Activated T-helper 1 cell treated with anti-CD3 and anti-CD28 coated beads, Interleukin-2, amount 50 U/mL, for 16 hours (primary cell): ENCODE results near the gene TYW1B.
"Not testable (repeated sequence)": the region's sequence is repeated elsewhere in the genome, so short reads cannot be mapped to it uniquely, and the experiment has no call there.

Source experiments
- DNase-seq, 2 donors: peaks; one replicate each; pipeline ENCODE4 v3.0.0-alpha.2; 2020; ENCODE audit warnings: low read depth in 1 of 2, low spot score in 1 of 2

TYW1B gene

DNA sequence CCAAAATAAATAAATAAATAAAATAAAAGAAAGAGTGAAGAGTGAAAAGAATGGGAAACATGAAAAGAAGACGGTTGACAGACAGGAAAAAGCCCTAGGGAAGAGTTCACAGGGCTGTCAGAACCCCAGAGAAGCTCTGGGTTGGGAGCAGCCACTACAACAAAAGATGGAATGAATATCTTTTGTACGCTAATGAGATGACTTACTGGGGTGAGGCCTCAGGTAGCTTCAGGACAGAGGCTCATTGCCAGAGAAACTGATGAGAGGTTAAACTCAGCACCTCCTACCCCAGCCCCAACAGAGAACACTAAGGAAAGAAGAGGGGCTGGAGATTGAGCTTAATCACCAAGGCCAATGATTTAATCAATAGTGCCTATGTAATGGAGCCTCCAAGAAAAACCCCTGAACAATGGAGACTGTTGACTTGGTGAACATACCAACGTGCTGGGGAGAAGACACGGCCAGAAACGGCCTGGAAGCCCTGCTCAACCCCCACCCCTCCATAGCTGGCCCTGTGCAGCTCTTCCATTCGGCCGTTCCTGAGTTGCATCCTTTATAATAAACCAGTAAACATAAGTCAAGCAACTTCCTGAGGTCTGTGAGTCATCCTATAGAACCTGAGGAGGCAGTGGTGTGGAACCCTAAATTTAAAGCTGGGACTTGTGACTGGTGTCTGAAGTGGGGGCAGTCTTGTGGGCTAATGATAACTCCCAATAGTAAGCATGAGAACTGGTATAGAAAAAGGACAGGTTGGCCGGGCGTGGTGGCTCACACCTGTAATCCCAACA is 11.4 kb downstream of the TYW1B start:
- not testable (repeated sequence) for DNase-seq

DNA sequence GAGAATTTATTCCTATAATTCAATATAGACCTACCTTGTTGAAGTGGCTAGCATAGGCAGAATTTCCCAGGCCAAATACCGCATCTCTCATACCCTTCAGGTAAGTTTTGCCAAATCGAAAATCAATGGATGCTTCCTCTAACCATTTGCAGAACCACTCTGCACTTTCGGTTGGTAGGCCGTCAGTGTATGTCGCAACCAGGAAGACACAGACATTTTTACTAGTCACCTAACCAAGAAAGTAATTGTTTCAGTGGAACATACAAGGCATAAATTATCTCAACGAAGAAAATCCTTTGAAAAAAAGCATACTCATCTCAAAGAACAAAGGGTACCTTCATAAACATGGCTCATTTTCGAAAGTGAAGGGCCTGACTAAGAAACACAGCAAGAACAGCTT is 17.6 kb downstream of the TYW1B start:
- not testable (repeated sequence) for DNase-seq

DNA sequence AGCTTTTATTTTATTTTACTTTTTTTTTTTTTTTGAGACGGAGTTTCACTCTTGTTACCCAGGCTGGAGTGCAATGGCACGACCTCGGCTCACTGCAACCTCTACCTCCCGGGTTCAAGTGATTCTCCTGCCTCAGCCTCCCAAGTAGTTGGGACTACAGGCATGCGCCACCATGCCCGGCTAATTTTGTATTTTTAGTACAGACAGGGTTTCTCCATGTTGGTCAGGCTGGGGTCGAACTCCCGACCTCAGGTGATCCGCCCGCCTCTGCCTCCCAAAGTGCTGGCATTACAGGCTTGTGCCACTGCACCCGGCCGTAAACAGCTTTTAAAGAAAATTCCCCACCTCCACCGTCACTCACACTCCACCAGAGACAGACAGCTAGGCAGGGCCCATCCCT is 19.5 kb downstream of the TYW1B start:
- not testable (repeated sequence) for DNase-seq

DNA sequence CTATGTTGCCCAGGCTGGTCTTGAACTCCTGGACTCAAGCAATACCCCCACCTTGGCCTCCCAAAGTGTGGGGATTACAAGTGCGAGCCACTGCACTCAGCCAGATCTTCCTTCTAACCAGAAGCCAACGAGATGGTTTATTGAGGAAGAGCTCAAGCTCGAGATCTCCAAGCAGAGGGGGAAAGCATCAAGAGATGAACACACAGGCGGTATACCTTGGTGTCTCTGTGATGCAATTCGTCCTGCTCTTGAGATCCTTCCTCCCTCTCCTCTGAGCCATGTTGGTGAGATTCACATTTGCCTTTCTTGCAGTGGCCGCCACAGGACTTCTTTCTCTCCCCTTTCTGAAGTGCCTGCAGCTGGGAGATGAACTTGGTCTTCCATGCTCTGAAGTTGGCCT is 21.1 kb downstream of the TYW1B start:
- not testable (repeated sequence) for DNase-seq

DNA sequence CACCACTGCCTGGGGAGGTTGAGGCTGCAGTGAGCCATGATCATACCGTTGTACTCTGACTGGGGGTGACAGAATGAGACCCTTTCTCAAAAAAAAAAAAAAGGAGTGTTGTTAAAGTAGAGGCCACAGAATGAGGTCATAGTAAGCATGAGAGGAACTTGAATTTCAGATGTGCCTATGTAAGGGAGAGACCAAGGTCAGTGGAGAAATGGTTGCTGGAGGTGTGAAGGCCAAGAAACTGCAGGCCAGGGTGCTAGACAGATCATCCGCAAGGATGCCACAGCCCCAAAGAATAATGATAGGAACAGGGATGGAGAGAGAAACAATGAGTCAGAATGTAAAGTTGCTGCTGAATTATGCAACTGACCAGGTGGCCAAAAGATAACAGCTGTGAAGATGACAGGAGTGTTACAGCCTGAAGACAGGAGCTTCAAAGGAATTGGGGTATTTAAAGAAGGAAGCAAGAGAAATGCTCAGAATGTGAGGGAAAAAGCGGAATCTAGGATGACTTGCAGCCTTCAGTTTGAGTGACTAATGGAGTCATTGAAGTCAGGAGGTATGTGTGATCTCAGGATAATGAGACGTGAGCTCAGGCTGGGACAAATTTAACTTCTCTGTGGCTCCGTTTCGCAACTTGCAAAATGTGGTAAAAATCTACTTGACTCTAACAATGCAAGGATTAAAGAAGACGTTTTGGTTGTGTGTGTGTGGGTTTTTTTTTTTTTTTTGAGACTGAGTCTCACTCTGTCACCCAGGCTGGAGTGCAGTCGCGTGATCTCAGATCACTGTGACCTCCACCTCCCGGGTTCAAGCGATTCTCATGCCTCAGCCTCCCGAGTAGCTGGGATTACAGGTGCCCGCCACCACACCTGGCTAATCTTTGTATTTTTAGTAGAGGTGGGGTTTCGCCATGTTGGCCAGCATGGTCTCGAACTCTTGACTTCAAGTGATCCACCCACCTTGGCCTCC is 22.2 kb downstream of the TYW1B start:
- no peak for DNase-seq

DNA sequence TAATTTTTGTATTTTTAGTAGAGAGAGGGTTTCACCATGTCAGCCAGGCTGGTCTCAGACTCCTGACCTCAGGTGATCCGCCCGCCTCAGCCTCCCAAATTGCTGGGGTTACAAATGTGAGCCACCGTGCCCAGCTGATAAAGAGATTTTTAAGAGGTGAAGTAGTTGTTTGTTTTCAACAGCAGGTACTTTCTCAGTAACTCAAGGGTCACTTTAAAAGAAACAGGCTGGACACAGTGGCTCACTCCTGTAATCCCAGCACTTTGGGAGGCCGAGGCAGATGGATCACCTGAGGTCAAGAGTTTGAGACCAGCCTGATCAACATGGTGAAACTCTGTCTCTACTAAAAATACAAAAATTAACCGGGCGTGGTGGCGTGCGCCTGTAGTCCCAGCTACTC is 24.2 kb downstream of the TYW1B start:
- not testable (repeated sequence) for DNase-seq

DNA sequence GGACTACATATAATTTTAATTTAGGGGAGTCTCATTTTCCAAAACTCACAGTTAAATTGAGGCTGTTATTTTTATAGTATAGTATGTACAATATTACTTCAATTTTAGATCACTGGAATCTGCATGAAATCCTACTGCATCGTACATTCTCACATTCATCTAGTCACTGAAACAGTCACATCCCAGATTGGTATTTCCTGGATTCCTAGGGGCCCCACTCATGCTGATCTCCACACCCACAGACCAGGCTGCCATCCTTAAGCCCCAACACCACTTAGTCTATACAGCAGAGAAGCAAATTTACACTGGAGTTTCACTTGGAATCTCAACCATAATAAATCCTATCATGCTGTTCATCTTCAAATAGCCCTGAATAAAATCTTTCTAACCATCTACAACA is 26.4 kb downstream of the TYW1B start:
- not testable (repeated sequence) for DNase-seq

DNA sequence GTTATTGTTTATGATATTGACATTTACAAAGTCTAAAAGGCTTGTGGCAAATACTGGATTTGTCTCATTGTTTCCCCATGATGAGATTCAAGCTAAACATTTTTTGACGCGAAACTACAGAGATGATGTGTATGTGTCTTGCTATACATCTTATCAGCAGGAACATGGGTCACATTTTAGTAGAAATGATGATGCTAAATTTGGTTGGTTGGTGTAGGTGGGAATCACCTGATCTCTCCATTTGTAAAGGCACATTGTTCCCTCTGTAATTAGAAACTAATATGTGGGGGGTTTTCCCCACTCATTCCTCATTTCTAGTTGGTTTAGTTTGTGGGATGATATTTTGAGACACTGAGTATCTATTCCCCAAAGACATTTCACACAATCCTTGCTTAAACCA is 32.6 kb downstream of the TYW1B start:
- not testable (repeated sequence) for DNase-seq

DNA sequence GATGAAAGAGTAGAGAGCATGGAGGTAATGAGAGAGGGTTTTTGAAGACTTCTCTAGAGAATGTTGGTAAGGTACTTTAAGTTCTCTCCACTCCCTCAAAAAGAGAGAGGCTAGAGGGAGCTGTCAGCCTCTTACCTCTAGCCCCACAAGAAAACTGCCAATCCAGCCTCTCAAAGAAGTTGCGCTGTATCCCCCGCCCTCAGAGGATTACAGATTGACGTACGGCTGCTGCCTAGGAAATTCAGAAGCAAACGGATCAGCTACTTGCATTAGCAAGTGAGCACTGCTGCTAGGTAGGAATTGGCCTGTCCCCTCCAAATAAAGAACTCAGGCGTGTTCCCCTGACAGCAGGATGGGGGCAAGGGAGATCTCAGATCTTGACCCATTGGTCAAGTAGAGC is 34.2 kb downstream of the TYW1B start:
- no peak for DNase-seq

DNA sequence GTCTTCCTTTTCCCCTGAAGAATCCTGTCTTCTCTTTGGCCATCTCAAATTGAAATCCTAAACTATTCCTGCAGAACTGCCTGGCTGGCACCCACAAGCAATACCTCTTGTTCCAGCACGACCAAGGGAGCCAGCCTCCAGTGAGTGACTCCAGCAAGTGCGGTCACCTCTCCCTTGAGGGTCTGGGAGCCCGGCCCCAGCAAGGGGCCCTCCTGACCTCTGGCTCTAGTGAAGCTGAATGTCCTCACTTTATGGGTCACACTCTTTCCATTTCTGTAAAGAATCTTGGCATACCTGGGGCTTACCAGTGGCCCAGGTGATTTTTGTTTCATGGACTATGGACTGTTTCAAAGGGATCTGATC is 37.3 kb downstream of the TYW1B start:
- not testable (repeated sequence) for DNase-seq

DNA sequence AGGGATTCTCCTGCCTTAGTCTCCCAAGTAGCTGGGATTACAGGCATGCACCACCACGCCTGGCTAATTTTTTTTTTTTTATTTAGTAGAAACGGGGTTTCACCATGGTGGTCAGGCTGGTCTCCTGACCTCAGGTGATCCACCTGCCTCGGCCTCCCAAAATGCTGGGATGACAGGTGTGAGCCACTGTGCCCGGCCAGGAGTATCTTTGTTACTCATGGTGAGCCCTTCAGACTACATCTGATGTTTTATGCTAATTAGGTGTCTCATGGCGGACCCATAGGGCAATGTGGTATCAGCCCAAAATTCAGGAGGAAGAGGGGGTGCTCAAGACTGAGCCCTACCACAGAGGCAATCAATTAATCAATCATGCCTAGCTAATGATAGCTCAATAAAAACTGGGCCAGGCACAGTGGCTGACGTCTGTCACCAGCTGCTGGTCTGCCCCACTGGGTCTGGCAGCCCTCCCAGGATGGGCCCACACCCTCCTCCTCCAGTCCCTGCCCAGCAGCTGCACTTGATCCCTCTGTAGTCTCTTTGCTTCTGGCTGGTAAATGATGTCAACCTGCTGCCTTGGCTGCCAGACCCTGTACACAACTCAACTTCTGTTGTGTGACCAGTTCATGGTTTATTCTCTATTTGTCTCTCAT is 37.8 kb downstream of the TYW1B start:
- not testable (repeated sequence) for DNase-seq

DNA sequence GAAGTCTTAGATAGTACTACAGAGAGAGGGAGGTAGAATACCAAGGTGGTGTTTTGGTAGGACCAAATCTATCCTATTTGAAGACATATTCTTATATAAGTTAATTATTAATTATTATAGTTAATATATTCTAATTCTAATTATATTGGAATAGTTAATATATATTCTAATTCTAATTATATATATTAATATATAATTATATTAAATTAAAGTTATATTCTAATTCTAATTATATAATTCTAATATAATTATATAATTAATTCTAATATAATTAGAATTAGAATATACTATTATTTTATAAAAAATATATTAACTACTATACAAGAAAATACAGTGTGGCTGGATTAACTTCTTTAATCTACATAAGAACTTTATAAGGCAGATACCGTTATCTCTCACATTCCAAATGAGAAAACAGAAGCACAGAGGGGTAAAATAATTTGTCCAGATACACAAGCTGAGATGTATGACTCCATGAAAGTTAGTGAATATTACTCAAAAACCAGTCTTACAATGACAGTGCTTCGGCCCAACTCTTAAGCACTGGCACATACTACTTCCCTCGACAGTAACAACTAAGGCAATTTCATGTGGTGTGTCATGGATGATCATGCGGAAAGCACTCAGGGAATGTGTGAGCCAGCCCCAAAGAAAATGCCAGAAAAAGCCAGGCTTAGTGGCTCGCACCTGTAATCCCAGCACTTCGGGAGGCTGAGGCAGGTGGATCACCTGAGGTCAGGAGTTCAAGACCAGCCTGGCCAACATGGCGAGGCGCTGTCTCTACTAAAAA is 42.6 kb downstream of the TYW1B start:
- DNase-seq = no peak

DNA sequence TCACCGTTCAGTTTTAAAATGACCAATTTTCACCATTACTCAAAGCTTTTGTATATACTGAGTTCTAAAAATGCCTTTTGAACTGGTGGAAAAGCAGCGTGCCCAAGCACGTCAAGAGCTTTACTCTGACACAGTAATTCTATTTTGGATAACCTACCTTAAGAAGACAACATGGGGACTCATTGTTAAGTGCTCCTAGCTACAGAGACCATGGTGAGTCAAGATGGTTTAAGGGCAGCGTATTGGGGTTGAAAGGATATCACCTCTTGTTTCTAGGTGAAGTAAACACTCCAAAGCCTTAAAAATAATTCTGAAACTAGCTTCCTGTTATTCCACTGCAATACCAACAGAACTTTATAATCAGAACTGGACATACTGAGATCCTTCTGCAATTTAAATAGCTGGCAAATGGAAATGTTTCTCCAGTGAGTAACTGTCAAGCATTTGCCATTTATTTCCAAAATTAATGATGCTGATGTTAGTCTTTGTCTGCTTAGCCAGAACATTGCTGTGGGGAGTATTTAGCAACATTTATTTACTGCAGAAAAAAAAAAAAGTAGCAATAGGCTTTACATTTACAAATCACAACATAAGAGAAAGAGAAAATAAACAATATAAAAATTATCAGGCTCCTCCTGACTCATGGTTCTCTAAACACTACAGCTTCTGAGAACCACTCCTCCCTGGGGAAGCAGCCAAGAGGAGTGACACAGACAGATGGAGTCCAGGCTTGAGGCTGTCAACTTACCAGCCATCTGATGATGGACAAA is 44.2 kb downstream of the TYW1B start:
- not testable (repeated sequence) for DNase-seq

DNA sequence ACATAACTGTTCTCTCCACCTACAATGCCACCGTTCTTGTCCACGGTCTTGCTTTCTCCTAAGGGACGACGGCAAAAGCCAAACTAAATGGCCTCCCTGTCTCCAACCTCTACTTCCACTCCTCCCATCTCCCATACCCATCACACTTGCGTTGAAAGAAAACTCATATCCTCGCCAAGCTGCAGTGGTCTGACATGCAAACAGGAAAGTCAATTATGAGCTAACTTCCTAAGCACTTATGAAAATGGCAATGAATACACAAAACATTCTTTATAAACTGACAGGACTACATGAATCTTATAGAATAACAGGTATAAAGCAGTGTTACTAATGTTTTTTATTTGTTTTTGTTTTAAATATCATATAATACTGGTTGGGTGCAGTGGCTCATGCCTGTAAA is 46.4 kb downstream of the TYW1B start:
- DNase-seq = no peak

DNA sequence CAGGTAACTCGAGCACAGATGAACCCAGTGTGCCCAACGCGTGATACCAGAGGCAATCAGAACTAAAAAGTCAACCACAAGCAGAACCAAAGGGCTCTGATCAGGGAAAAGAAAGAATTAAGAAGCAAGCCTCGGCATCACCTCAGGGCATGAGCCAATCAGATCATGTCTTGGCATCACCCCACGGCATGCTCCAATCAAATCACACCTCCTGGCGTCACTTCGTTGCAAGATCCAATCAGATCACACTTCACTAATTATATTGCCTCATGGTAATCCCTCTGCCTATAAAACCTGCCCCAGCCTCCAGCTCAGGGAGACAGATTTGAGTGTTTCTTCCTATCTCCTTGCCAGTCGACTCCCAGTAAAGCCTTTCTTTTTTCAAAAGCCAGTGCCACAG is 46.8 kb downstream of the TYW1B start:
- DNase-seq = no peak

DNA sequence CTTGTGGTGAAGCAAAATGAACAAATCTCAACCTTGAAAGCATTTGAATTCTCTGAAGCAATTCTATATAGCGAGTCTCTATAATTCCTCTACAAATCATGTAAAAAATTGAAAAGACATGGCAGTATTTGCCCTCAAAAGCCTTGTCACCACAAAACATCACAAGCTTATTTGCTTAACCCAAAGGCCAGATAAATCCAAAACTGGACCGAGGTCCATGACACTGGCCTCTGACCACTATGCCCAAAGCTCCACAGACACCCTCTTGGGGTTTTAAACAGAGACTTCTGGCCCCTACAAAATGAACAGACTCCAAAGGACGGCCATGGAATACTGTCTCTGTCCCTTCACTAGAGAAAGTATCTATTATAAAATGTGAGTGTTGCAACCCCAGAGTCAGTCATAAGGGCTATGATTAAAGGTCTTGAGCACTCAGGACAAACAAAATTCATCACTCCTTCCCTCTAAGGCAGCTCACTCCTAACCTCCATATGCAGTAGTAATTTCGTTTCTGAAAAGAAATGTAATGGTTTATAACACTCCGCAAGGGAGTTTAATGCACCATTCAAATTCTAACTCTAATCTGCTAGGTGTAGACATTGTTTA is 47.6 kb downstream of the TYW1B start:
- not testable (repeated sequence) for DNase-seq

DNA sequence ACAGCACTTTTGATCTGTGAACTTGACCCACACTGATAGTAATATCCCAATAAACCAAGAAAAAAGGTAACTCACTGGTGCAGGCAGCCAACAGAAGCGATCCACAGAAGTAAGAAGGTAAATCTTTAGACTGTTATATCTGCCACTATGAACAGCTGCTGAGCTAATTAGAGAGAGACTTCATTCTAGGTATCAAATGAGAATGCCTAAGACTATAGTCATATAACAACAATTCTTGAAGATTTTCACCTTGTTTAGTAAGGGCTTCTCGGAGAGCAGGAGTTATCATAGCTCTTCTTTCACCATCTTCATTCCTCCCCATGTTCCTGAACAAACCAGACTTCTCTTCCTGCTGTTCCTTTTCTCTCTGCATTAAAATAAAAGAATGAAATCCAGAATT is 50.8 kb downstream of the TYW1B start:
- not testable (repeated sequence) for DNase-seq

DNA sequence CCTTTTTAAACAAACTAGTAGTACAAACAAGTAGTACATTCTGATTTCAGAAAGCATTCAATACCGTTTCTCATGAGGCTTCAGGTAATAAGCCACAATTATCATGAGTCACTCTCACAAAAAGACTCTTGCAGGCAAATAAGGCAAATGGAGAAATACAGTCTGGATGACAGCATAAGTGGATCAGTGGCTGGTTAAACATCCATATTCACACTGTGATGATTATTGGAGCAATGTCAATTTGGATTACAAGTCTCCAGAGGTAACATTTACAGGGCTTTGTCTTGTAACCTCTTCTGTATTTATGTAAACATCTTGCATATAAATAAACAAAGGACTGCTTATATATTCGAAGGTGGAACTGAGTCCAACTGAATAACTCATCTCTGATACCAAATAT is 55.4 kb downstream of the TYW1B start:
- not testable (repeated sequence) for DNase-seq

DNA sequence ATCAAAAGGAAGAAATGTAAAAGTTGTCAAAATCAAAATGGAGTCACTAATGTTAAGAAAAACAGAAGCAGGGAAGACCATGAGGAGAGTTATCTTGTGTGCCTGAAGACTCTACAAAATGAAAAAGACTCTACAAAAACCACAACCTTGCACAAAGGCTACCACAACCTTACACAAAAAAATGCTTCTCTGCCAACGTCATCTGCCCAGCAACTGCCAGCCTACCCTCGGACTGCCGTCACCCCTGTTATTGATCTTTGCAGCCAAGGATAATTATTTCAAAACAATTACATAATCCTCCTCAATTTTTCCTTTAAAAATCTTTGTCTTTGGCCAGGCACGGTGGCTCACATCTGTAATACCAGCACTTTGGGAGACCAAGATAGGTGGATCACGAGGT is 61.0 kb downstream of the TYW1B start:
- not testable (repeated sequence) for DNase-seq

DNA sequence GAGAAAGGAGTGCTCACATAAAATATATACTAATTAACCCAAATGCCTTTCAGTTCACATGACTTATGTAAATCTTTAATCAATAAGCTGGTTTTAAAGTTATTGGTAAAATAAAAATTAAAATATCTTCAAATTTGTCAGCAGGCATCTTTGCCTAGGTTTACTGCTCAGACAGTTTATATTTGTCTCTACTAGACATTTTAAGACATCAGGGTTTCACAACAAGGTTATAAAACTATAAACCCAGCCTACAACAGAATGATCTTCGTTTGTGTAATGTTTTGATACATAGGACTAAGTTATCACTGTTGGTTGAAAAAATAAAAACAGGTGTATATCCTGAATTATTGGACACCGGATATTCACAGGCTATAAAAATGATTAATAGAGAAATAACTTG is 67.4 kb downstream of the TYW1B start:
- no peak for DNase-seq
